Left renal cortex interstitium (tissue), 4 donors: ENCODE measurements around the gene DNMT3A. TPM values are rescaled to one million over a fixed set of nuclear protein-coding genes. Genes with fewer than 3 reads are reported as not detected.

ENCODE experiments used
- DNase-seq, 4 donors: peaks; one replicate each; pipeline ENCODE4 v3.0.0-alpha.2; 2013; ENCODE audit warnings: low read depth in 4 of 4, low spot score in 2 of 4, missing footprints in 1 of 4
- polyA plus RNA-seq, 4 donors: library from polyadenylated mRNA; unstranded; fragments of 120-200 nt; gene quantifications; one replicate each; pipeline ENCODE4 v1.2.1, GENCODE V29; 2013; ENCODE audit not compliant: insufficient read length in 4 of 4

The DNMT3A gene
- 100 to 1,000 TPM in 2 of 4 donors, 10 to 100 TPM in 2; 65.8 to 105 (median 90.4) TPM for polyA plus RNA-seq

DNA sequence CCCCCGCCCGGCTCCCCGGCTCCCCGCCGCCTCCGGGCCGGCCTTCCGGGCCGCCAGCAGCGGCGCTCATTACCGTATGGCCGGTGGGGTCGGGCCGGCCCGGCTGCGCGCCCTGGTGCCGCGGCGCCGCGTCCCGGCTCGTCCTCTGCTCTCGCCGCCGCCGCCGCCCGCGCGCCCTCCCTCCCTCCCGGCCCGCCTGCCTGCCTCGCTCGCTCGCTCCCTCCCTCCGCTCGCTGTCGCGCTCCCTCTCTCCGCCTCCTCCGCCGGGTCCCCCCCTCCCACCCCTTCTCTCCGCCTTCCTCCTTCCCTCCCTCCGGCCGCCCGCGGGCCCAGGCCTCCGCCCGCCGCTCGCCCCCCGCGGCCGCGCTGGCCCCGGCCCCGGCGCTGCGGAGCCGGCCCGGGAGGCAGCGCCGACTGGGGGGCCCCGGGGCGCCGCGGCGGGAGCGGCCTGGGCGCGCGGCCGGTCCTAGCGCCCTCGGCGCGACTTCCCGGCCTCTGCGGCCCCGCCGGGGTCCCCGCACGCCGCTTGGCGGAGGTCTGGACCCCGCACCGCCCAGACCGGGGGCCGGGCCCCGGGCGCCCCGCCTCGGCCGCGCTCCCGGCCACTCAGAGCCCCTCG, at the start of gene DNMT3A:
DNMT3A (minus strand) TSS at position 173 of the 619 bp plus-strand sequence. CDS start 27,941 bp downstream, outside the sequence.
- no peak for DNase-seq

DNA sequence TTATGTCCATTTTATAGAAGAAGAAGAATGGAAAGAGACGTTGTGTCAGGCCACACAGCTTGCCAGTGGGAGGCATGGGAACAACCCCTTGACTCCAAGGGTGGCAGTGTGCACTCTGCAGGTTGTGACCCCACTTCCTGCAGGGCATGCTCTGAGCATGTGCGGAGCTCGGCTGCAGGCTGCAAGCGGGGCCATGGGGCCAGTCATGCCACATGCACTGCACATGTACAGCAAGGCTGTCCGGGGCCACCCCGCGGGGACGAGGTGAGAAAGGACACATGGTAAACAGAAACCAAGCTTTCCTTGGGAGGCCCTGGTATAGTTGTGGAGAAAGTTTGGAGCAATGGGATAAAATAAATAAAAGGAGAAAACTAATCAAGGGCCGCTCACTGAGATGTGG, 47.4 kb upstream of the DNMT3A start:
- no peak for DNase-seq

DNA sequence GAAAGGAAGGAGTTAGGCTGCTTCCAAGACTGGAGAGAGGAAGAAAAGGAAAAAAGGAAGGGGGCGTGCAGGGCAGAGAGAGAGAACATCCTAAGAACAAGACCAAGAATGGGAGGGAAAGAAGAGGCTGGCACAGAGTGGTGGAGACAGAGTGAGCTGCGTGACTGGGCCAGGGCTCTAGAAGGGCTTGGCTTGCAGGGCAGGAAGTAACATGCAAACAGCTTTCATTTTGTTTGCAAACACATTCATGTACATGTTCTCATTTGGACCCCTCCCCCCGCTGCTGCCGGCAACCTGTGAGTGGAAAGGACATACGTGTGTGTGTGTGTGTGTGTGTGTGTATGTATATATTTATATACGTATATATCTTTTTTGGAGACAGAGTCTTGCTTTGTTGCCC, 46.8 kb upstream of the DNMT3A start:
- no peak for DNase-seq

DNA sequence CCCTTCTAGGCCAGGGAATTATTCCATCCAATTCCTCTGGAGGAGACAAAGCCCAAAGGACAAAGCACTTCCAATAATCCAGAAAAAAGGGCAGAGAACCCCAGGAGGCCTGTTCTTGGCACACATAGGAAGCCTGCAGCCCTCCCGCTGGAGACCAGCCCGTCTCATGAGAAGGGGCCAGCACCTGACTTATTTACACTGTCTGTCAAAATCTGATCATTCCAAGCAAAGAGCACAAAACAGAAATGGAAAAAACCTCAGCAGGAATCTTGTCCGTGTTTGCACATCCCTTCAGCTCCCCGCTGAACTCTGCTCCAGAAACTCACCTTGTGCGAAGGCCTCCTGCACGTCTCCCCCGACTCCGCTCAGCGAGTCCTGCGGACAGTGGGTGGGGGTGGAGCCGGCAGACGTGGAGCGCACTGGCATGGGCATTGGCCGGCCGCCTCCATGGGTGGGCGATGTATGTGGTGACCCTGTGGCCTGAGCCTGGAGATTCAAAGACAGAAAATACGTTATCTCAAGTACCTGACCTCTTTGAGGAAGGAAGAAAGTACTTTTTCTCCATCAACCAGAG, 46.2 kb upstream of the DNMT3A start:
- DNase-seq = no peak

DNA sequence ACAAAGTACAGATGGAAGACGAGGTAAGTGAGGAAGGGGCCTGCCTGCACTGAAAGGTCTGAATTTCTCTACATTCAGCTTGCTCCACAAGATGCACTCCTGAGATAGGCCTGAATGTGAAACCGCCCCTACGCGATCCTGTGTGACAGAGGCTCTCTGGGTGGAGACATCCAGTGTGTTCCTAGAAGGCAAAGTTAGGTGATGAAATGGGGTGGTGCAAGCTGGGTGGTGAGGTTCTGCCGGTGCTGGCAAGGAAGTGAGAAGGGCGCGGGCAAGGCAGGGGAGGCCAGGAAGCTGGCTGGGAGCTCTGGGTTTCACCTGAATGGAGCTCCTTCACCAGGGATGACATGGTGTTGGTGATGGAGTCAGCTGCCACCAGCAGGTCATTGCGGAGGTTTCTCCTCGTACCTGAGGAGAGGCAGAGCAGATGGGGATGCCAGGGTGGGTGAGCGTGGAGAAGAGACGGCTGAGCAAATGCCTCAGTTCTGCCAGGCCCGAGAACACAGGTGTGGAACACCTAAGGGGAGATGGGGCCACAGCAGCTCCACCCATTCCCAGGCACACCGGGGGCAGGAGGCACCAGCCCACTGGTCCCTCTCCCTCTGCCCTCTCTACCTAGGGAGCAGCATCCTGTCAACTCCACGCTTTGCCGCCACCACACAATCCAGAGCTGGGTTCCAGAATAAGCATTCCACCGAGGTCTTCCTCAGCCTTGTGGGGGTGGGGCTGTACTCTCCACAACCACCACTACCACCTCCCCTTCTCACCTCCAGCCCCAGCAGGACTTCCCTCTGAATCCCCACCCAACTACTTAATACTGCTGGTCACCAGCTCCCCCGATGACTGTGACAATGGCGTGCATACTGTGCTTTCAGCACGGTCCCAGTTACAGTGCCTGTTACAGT, 45.5 kb upstream of the DNMT3A start:
- DNase-seq = no peak

DNA sequence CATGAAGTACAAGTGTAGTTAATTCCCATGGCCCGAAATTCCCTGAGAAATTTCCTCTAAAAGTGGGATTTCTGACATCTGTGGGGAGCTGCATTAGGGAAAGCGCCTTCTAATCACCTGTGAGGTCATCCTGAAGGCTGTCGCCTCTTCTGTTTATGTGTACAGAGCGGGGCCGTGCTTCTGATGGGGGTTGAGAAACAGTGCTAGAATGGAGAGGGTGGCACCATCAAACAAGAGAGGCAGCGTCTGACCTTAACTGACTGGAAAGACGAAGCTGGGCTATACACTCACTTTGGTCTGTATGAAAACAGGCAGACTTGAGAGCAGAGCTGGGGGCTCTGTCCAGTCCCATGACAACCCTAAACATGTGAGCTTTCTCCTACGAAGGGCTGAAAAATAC, 44.2 kb upstream of the DNMT3A start:
- no peak for DNase-seq

DNA sequence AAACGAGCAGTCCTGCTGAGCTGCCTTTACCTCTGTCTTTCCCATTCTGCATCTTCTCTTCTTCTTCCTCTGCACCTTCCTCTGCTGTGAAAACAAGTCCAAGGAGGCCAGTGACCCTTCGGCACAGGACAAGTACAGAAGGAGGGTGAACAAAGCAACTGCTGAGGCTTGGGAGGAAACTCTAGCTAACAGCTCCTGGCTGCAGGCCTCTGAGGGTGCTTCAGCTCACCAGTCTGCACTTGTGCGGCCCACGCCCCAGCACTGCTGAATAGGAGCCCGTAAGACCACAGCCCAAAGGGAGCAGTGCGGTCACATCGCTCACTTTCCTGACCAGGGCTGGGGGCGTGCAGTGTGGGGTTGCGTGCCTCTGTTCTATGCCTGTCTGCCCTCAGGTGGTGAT, 42.1 kb upstream of the DNMT3A start:
- no peak for DNase-seq

DNA sequence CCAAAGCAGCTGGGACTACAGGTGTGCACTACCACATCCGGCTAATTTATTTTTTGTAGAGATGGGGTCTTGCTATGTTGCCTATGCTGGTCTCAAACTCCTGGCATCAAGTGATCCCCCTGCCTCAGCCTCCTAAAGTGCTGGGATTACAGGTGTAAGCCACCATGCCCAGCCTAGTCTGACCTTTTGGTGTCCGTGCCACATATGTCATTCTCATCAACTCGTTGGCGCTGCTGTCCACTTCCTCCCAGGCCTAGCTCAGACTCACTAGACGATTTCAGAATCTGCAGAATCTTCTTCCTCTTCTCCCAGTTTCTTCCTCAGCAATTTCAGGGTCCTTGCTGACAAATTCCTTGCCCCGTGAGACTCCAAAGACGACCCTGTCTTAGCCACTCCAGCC, 39.8 kb upstream of the DNMT3A start:
- DNase-seq = no peak

DNA sequence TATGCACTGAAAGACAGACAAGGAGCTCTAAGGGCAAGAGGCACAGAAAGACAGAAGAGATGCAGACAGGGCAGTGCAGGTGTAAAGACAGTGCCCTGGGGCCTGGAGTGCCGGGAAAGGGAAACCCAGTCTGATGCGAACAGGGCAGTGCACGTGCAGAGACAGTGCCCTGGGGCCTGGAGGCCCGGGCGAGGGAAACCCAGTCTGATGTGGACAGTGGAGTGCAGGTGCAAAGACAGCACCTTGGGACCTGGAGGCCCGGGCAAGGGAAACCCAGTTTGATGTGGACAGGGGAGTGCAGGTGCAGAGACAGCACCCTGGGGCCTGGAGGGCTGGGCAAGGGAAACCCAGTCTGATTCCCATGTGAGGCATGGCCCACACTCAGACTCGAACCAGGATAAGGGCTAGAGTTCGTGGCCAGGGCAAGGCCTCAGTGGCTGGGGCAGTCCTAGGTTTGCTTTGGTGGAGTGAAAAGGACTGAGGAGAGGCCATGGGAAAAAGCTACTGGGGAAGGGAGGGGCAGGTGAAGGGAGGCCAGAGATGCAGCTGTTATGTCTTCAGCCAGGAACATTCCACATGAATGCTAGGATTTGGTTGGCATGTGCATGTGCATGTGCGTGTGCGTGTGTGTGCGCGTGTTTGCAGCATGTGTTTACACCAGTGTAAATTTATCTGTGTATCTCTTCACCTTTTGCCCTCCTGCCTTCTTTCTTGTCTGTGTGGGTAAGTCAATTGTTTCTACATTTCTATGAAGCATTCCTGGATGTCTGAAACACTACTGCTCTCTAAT, 39.1 kb upstream of the DNMT3A start:
- DNase-seq = no peak

DNA sequence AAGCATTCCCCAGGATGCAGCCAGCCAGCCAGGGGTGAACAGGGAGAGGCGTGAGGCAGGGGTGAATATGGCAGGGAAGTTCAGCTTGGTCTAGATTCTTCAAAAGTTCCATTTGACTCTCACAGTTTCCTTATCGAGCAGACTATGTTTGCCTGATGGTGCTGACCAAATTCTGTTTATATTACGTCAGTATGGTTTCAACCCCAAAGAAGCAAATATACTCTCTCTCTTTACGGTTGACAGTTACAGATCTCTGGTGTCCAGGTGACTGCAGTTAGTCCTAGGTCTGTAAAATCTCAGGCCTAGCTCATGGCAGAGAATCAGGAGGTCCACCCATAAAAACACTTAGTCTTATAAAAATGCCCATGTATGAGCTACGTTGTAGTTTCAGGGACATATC, 38.3 kb upstream of the DNMT3A start:
- DNase-seq = no peak

DNA sequence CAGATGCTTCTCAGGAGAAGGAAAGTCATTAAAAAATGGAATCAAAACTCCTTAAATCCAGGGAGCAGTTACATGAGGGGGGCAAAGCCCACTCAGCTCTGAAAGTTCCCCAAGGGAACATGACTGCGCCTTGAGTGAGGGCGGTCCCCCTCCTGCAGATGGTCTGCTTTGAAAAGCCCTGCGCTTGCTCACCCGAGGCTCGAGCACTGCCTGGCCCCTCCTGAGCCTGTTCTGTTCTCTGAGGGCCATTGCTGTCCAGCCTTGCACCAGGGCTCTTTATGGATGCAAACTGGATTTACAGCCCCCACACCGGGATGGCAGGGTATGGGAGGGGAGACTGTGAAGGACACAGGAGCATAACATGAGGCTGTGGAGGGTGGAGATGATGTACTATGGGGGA, 37.8 kb upstream of the DNMT3A start:
- DNase-seq = no peak

DNA sequence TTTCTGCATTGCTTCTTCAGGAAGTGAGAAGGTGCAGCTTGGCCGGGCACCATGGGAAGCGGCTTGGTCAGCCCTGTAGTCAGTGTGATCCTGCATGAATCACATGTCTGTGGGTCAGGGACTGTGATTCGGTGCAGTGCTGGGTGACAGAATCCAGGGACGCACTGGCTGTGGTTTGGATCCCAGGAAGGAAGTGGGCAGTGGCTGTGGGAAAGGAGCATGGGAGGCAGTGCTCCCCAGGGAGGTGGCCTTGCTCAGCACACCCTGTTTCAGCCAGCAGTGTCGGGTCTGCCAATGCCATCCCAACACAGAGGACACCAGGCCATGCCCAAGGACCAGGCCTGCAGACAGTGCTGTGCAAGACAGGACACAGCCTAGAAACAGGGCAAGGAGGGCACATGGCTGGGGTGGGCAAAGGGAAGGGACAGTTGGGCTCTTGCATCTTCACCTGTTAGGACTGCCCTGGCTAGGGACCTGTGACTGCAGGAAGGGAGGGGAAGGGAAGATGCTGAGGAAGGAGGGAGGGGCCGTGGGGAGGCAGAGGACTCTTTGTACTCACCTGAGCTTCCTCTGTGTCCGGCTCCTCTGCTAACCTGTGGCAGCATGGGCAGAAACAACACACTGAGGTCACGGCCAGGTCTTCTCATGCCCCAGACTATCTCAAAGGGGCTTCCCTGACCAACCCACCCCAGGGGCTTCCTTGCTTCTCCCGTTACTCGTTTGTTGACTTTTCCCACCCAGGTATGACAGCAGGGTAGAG, 37.2 kb upstream of the DNMT3A start:
- no peak for DNase-seq

DNA sequence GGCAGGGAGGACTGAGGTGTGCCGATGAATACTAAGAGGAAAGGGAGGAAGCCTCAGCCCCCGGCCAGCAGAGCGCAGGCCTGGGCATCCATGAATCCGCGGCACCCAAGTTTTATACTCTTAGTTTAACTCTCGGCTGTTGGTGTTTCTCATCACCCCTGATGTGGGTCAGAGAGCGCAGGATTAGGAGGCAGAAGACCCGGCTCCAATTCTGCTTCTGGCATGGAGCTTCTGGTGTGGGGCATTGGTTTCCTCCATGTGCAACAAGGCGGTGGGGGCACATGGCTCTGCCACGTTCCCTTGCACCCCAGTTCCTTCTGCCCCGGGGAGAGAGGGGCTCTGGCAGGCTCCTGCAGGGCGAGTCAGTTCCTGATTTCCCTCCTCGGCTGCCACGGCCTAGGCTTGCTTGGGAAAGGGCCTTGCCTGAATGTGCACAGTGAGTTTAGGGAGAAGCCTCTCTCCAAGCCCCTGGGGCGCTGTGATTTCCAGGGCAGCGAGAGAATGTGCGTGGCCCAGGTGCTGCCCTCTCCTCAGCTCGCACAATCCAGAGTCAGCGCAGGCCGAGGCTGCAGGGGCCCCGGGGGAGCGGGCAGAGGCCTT, 36.2 kb upstream of the DNMT3A start:
- DNase-seq = no peak

DNA sequence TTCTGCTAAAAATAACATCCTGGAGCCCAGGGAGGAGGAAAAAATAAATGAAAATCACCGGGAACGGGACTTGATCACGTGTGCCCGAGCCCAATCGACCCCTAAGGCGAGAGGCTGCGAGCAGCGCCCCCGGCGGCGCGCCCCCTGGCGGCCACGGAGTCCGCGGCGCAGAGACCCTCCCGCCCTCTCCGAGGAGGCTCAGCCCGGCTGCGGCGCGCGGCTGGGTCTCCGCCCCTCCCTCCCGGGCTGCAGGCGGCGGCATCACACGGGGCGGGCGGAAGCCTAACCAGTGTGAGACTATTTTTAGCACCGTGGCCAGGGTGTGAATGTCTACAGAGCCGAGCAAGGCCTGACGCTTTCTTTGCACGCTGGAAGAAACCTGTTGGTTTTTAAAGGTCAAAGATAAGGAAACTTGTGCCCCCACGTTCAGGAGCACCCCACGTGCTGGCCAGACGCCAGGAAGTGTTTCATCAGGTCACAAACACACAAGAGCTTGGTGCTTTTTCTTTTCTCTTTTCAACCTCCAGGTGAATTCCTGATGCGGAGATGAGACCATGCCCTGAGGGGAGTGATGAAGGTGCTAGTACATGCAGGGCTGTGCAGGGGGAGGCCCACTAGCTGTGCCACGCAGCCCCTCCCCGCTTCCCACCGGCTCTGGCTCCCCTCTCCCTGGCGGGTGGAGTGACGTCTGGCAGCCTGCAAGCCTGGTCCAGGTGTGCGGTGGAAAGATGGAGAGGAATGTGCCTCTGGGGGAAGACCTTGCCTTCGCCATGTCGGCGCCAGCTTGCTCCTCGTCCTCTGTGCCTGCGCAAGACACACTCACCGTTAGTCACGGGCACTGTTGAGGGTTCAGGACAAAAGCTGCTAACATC, 35.3 kb upstream of the DNMT3A start:
- peak; percentile 64 to 80 (median 72) for DNase-seq

DNA sequence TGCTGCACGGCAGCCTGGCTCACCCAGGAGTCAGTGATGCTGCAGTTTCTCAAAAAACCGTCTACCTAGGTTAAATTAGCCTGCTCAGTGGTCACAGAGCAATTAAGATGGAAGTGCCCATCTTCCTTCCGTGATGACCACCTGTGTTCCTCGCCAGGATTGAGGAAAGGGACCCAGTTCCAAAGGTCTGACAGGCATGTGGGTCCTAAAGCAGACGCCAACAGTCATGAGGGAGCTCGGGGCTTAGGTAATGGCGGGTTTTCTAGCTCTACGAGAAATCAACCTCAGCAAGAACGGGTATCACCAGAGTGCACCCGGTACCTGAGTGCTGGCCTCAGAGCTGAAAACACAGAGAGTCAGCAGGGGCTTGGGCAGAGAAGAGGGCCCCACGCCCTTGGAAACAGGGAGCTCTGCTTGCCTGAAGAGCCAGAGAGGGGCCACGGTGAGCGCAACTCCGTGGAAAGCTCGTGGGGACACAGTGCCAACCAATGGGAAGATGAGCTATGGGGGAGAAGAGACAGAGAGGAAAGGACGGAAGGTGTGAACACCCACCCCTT, 34.3 kb upstream of the DNMT3A start:
- no peak for DNase-seq

DNA sequence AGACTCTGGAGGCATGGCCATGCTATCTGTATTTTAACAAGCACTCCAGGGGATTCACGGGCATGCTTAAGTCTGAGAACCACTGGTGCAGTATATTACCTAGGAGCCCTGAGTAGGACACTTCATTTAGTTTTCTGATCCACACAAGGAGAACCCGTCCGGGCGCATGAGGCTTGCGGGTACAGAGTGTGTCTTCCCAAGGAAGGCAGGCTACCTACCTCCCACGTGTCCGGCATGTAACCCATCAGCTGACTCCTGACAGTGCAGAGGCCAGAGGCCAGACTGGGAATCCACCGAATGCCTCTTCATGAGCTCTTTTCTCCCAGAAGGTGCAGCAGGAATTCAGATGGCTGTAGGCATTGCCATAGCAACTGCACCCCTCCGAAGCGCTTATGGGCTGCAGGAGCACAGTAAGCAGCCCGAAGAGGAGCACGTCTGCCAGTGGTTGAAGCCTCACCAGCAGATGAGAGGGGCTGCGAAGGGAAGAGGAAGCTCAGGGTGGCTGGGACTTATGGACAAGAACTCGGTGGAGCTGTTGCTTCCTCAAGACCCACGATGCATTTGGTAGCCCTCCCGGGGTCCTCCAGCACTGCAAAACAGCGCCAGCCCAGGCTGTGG, 33.8 kb upstream of the DNMT3A start:
- no peak for DNase-seq

DNA sequence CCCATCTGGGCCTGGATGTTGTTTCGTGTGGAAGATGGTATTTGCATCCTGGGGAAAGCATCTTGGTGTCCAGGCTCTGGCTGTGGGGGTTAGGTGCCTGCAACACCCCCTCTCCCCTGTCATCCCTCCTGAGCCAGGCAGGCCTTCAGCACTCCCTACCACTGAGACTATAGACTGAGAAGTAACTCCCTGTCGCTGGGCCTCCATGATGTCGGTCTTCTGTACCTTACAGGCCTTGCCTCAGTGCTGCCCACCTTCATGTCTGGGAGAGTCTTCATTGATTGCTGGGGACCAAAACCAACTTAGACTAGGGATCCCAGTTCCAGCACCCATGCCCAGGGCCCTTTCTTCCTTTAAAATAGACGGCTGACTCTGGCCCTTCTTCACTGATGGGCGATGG, 33.1 kb upstream of the DNMT3A start:
- DNase-seq = no peak

DNA sequence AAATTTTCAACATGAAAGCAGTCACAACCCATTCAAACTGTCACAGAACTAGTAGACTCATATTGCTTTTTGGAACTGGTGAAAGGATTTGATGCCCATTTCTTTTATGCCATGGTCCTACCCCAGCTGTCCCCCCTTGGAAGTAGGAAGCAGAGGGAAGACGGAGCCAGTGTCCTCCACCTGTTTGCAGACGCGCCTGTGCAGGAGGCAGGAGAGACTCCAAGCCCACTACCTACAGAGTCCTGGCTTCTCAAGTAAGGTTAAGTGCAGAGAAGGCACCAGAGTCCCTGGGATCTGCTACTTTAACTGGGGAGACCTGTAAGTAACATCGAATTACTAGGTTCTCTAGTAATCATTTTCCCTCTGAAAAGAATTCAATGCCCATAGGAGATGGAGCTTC, 32.7 kb upstream of the DNMT3A start:
- DNase-seq = no peak
